Stimulated activated CD4-positive, alpha-beta T cell treated with anti-CD3 and anti-CD28 coated beads, Interleukin-12 subunit alpha, Interleukin-12 subunit beta, amount 100 ng/mL, for 48 hours (primary cell): ENCODE results near the gene EPB41L4A.
"Not testable (repeated sequence)": the region's sequence is repeated elsewhere in the genome, so short reads cannot be mapped to it uniquely, and the experiment has no call there.

Source experiments
- DNase-seq, 3 donors: peaks; one replicate each; pipeline ENCODE4 v3.0.0-alpha.2; 2020; ENCODE audit warnings: low read depth in 2 of 3, low spot score in 1 of 3

Gene EPB41L4A

DNA sequence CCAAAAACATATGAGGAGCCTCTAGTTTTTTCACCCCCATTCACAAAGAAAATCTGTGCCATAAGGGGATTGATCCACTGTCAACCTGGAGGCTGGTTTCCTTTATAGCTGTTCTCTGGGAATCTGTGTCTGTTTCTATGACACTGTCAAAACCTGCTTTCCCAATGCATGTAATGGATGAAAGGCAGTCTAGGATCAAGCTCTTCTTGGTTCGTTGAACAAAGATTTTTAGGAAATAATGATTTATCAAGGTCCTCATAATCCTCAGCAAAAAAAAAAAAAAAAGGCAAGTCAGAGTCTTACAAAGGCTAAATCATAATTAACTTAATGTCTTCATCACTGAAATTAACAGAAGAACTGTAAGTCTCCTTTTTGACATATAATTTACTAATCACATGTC, 16.0 kb downstream of the EPB41L4A start:
- no peak for DNase-seq

DNA sequence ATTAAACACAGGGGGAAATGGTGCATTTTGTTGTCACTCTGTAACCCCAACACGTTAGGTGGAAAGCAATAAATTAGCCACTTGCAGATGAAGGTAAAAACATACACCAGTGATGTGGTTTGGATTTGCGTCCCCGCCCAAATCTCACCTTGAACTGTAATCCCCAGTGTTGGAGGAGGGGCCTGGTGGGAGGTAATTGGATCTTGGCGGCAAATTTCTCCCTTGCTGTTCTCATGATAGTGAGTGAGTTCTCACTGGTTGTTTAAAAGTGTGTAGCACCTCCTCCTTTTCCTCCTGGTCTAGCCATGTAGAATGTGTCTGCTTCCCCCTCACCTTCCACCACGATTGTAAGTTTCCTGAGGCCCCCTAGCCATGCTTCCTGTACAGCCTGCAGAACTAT, 17.2 kb downstream of the EPB41L4A start:
- no peak for DNase-seq

DNA sequence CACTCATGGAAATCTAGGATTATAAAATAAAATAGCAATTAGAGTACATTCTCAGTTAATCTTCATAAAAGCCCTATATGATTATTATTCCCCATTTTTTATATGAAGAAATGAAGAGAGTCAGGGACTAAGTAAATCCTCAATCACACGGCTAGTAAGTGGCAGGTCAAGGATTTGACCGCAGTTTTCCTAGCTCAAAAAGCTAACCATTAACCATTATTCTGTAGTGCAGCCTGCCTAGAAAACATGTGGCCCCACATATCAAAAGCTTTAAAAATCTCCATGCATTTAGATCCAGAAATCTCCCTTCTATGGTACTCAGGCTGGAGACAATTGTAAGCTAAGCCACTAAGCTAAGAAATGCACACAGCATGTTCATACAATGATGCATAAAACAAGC, 21.4 kb downstream of the EPB41L4A start:
- no peak for DNase-seq

DNA sequence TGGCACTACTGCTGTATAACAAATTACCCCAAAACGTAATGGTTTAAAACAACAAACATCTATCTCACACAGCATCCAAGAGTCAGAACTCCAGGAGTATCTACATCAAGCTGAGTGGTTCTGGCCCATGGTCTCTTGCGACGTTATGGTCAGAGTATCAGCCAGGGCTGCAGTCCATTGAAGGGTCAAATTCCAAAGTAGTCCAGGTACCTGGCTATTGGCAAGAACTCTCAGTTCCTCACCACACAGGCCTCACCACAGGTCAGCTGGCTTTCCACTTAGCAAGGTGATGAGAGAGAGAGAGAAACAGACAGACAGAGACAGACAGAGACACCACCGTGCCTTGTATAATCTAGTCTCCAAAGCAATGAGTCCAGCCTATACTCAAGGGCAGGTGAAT, 22.6 kb downstream of the EPB41L4A start:
- no peak for DNase-seq

DNA sequence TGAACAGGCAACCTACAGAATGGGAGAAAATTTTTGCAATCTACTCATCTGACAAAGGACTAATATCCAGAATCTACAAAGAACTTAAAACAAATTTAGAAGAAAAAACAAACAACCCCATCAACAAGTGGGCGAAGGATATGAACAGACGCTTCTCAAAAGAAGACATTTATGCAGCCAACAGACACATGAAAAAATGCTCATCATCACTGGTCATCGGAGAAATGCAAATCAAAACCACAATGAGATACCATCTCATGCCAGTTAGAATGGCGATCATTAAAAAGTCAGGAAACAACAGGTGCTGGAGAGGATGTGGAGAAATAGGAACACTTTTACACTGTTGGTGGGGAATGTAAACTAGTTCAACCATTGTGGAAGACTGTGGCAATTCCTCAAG, 23.8 kb downstream of the EPB41L4A start:
- not testable (repeated sequence) for DNase-seq

DNA sequence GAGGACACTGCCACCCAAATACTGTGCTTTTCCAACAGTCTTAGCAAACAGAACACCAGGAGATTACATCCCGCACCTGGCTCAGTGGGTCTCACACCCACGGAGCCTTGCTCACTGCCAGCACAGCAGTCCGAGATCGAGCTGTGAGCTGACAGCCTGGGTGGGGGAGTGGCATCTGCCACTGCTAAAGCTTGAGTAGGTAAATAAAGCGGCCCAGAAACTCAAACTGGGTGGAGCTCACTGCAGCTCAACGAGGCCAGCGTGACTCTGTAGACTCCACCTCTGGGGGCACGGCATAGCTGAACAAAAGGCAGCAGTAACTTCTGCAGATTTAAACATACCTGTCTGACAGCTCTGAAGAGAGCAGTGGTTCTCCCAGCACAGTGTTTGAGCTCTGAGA, 28.8 kb downstream of the EPB41L4A start:
- DNase-seq: no peak

DNA sequence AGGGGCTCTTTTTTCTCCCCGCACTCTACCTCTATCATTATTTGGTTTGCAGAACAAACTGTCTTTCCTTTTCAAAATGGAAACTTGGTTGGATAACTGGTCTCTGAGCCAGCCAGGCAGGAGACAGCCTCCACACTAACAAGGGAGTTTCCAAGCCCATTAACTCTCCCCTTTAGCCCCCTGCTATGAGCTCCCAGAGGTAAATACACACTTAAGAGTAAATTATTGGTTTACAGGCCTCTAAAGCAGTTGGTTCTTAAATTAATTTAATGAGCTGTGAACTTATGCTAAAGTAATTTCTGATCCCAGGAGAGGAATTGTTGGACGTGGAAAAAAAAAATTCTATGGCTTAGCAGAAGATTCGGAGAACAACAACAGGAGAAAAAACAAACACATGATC, 30.3 kb downstream of the EPB41L4A start:
- DNase-seq: no peak

DNA sequence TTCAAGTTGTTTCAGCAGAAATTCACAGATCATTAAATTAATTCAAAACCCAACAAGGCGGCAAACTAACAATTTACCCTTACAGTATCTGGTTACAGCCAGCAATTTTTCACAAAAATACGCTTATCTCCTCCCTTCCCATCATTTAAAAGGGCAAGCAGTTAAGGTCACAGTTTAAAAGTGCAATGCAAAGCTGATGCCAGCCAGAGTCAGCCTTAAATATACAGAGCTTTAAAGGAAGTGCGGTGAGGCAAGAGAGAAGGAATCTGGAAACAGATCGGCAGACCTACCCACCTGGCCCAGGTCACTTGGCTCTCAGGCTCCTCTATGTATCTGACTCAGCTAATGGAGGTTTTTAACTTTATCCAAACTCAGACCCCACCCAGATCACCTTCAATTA, 31.0 kb downstream of the EPB41L4A start:
- DNase-seq: no peak

DNA sequence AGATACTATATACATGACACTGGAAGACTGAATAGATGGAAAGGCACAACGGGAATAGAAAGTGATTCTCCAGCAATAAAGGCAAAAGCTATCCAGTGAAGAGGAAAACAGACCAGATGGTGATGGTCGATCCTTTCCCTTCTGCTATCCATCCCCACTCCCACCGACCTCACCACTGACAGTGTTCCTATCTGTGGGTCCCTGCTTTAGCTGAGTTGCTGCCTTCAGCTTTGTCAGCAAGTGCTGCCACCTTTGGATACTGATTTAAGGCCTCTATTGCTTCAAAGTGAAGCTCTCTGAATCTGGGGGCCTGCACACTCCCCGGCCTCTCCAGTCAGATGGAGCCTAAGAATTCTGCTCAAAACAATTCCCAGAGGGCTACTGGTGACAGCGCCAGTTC, 32.3 kb downstream of the EPB41L4A start:
- DNase-seq: no peak

DNA sequence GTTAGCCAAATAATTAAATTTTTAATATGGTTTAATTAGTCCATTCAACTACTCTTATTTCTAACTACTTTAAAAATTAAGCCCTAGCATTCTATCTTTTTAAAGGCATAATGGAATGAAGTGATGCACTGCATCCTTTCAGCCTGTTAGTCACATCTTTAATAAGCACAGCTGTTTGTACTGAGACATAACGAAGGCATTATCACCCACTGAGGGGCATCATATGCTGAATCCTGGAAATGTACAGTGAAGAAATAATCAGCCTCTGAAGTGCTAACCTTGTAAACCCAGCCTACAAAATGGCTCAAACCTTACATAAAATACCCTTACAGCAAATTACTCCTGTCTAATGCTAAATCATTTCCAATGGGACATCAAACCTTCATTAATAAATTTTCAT, 33.1 kb downstream of the EPB41L4A start:
- DNase-seq: no peak

DNA sequence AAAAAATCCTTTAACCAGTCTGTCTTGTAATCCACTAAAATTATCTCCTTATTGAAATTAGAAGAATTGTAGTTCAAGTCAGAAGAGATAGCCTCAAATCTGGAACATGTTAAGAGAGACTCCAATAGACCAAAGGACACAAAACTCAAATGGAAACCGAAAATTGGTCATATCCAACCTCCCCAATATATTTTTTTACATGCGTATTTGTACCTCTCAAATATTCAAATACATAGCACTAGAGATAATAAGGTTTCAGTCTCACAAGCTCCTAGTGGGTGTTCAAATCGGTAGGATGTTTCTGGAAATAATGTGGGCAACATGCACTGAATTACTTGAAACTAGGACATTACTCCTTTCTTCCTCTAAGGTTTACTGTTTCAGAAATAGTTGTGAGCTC, 33.5 kb downstream of the EPB41L4A start:
- no peak for DNase-seq

DNA sequence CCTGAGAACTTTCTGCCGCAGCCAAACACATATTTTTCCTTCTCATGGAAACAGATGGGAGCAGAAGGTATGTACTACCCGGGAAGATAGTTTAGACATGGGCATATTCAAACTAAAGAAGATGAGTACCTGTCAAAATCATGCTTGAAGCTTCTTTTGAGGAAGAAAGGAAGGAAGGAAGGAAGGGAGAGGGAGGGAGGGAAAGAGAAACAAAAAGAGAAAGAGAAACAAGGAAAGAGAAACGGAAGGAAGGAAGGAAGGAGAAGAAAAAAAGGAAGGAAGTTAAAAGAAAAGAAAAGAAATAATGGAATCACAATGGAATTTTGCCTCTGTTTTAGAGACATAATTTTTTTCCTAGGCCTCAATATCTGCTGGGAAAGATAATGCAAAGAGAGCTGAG, 34.6 kb downstream of the EPB41L4A start:
- DNase-seq: no peak

DNA sequence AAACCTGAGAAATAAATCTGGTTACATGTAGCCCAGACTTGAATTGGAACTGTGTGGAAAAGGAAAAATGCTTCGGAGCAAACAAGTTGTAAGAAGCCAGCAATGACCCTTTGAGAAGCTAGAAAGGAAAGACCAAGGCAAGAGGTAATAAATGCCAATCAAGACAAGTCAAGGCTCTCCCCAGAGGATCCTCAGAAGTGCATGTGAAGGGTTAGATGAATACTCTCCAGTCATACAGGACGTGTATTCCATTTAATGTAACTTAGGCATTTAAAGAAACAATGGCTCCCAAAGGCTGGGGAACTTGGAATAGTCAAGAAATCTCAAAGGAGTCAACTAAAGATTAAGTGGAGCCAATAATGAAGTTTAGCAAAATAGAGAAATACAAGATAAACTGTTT, 36.2 kb downstream of the EPB41L4A start:
- DNase-seq: no peak

DNA sequence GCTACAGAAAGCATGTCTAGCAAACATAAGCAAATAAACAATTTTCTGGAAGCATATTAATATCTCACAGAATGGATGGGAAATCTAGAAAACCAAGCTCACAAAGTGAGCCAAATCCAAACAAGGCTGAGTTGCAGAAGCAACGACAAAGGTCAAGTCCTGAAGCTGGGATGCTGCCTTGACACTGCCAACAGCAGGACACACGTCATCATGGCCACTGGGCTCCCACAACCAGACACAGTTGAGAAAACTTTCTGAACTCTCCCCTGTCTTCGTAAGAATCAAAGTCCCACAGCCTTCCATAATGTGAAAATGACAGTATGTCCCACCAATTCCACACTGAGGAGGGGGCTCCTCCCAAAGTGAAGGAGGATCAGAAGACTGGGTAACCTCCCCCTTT, 37.6 kb downstream of the EPB41L4A start:
- no peak for DNase-seq

DNA sequence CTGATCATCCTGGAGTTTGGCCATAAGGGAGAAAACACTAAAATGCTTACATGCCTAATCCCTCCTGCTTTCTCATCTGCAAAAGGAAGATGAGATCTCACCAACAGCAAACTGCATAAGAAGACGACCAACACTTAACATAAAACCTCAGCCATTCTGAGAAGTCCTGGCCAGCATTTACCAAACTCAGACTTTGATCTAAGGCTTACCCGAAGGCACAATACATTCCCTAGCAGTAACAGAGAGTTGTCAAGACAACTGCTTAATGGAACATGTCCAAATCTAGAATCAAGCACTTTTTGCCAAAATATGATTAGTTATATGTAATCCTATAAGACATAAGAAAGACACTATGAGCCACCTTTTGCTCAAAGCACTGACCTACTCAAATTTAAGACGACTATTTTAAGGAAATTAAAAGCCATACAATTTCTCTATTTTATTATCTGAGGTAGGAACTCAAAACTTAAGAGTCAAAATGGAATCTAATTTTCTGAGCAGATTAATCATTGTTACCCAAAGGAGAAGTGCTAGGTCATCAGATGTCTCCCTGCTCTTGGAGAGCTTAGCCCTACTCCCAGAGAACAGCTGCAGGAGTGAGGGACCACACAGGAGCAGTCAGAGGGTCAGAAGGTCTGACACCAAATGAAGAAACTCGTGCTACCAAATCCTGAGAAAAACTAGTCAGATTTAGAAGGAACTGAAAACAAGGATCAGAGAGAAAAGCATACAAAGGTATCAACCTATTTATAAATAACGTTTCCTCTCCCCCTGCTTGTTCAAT, 39.3 kb downstream of the EPB41L4A start:
- DNase-seq: no peak

DNA sequence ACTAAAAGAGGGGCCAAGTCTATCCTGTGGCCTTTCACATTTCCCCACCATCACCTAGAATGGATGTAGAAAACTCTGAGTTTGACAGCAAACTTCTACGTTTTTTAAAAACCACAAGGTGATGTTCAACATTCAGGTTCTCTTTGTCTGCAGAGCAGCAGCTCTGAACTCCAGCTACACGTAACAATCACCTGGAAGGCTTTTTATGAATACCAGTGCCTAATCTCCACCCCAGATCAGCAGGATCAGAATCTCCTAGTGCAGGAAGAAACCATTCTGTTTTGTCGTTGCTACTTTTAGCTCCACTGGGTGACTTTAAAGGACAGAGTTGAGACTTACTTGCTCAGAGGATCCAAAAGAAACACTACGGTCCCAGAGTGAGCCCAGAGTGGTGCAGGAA, 44.3 kb downstream of the EPB41L4A start:
- no peak for DNase-seq

DNA sequence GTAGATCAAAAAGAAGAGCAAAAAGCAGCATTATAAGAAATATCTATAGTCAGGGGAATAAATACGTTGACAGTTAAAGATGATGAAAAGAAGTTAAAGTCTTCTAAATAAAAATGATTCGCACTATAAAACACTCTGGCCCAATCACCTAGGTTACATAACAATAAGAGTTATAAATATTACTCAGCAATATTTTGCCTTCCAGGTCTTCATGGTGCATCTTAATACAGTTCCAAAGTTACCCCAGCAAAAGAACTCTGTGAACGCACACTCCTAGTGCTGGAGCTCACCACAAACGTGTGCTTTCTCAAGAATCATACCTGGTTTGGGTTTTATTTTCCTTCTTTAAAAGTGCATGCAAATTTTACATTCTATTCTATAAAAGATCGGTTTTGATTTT, 44.7 kb downstream of the EPB41L4A start:
- no peak for DNase-seq

DNA sequence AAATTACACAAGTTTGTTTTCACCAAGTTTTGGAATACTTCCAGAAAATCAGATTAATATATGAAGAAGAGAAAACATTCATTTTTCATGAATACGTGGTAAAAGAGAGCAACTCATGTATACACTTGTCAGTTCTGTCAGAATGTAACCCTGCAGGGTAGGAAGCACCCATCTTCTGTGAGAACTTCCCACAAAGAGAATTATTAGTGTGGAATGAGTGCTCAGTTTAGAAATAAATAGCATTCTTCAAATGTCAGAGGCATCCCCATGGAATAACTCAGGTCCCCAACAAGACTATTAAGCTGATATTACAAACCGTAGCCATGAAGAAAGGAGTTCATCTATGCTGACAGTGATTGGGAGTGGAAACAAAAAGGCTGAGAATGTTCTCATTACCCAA, 45.2 kb downstream of the EPB41L4A start:
- no peak for DNase-seq

DNA sequence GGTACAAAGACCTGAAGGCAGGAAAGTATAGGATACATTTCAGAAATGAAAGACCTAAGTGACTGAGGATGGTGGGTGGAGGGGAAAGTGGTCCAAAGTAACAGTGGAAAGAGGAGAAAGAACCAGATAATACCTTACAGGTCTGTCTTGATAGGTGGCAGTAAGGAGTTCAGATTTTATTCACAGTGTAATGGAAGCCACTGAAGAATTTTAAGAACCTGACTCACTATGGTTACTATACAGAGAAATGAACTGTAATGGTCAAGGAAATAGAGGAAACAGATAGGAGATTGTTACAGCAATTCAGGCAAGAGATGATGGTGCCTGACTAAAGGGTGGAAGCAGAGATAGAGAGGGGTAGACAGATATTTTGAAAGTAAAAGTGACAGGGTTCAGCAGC, 46.5 kb downstream of the EPB41L4A start:
- no peak for DNase-seq

DNA sequence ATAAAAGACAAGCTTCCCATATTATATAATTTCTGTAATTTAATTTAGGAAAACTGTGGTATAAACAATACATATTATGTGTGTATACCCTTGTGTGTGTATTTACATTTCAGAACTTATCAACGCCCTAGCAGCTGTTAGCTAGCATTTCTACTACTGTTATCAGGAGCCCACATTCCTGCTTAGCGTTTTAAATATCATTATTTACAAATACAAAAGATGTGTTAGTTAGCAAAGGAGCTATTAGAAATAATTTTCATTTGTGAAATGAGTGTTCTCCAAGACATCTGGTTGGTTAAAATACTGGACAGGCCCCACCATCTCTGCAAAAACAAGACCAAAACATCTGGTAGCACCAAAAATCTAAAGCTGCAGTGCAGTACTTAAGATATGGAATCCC, 48.0 kb downstream of the EPB41L4A start:
- no peak for DNase-seq

DNA sequence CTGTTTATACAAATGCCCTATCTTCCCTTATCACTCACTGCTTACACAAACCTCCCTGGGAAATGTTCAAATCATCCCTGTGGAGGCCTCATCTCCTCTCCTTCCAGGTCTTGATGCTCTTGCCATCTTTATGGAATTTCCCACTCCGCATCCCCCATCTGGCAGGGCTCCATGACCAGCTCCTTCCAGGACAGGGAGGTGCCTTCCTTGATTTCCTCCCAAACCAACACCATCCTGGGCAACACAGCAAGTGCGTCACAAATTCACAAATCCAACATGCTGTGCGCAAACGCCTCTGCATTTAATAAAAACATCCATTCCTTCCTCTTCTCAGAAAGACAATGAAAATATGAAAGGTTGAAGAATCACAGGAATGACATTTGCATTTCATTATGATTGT, 51.7 kb downstream of the EPB41L4A start:
- no peak for DNase-seq

DNA sequence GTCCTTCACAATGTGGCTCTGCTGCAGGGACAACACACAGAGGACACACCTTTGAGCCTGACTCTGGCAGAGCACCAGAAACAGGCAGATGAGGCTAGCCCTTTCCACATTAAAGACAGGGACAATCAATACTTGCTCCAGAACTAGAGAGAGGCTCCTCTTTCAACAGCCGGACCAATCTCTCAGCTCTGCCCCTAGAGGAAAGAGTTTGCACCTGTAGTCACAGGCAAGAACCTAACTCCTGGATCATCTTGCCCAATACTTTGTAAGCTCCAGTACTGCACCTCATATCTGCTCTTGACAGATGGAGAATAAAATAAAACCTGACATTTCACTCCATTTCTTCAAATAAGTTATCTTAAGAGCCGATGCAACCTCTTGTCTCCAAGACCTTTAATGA, 52.1 kb downstream of the EPB41L4A start:
- DNase-seq: no peak

DNA sequence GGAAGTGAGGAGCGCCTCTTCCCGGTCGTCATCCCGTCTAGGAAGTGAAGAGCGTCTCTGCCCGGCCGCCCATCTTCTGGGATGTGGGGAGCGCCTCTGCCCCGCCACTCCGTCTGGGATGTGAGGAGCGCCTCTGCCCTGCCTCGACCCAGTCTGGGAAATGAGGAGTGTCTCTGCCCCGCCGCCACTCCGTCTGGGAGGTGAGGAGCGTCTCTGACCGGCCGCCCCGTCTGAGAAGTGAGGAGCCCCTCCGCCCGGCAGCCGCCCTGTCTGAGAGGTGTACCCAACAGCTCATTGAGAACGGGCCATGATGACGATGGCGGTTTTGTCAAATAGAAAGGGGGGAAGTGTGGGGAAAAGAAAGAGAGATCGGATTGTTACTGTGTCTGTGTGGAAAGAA, 58.3 kb downstream of the EPB41L4A start:
- not testable (repeated sequence) for DNase-seq
